GM21786 (cell line): ENCODE measurements around the gene INPP5F.
"Not testable (repeated sequence)": the region's sequence is repeated elsewhere in the genome, so short reads cannot be mapped to it uniquely, and the experiment has no call there.

Experiments used
- ATAC-seq: cut with Tn5 transposase; IDR thresholded peaks from one replicate; pipeline ENCODE4 v1.9.1; 2021; ENCODE audit not compliant: unreplicated experiment

Gene INPP5F

DNA sequence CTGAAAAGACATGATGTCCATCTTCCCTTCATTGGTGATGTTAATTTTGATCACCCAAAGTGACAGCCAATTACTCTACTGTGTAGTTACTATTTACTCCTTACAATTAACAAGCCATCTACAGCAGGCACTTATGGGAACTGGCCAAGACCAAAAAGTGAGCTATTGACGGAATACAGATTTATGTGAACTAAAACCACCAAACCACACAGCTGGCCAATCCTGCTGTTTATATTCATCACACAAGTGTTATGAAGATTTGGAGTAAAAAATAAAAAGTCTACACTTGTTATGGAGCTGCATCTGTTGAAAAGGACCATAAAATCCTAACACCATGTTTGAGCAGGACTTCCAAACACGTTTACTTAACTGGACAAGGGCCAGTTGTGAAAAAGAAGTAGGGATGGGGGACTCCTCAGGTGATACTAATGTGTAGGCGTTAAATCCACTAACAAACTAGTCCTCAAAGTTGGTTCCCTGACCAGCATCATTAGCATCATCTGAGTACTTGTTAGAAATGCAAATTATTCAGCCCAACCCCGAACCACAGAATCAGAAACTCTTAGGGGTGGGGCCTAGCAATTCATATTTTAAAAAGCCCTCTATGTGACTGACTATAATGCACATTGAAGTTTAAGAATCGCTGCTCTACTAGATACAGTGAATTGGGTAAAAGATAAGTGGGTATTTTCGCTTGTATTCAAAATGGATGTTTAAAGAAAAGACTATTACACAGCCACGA, 135.2 kb downstream of the INPP5F start:
- ATAC-seq, result no peak

GRCh38 chr10:119862524-119862923, 136.7 kb downstream of the INPP5F start:
- ATAC-seq, result no peak

DNA sequence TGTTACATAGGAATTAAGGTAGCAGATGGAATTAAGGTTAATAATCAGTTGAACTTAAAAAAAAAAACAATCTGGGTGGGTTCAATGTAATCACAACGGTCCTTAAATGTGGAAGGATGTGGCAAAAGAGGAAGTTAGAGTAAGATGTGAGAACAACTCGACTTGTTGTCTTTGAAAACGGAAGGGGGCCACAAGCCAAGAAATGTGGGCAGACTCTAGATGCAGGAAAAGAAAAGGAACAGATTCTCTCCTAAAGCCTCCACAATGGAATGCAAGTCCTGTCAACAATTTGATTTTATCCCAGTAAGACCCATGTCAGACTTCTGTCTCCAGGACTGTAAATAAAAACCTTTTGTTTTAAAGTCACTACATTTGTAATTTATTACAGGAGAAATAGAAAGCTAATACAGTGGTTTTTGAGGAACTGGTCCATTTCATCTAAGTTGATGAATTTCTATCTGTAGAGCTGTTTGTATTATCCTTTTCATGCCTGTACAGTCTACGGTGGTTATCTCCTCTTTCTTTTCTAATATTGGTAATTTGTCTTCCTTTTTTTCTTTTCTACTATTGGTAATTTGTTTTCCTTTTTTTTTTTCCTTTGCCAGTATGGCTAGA, 138.2 kb downstream of the INPP5F start:
- ATAC-seq, result no peak

DNA sequence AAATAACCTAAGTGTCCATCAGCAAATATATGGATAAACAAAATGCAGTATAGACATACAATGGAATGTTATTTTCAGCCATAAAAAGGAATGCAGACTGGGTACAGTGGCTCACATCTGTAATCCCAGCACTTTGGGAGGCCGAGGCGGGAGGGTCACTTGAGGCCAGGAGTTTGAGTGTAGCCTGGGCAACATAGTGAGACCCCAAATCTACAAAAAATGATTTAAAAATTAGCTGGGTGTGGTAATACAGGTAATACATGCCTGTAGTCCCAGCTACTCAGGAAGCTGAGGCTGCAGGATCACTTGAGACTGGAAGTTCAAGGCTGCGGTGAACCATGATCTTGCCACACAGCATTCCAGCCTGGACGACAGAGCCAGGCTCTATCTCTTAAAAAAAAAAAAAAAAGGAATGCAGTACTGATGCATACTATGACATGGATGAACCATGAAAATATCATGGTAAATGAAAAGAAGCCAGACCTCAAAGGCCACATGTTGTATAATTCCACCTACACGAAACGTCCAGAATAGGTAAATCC, 139.9 kb downstream of the INPP5F start:
- no peak for ATAC-seq

- no peak for ATAC-seq
These were observed 141.5 kb downstream of the INPP5F start for GRCh38 chr10:119867317-119867716.

DNA sequence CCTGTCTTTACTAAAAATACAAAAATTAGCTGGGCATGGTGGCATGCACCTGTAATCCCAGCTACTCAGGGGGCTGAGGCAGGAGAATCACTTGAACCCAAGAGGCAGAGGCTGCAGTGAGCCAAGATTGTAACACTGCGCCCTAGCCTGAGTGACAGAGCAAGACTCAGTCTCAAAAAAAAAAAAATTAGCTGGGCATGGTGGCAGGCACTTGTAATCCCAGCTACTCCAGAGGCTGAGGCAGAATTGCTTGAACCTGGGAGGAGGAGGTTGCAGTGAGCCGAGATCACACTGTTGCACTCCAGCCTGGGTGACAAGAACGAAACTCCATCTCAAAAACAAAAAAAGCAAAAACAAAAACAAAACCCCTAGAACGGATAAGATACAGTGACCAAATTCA, 143.5 kb downstream of the INPP5F start:
- not testable (repeated sequence) for ATAC-seq

GRCh38 chr10:119871881-119872609, 146.2 kb downstream of the INPP5F start:
- ATAC-seq, result peak; percentile 34

GRCh38 chr10:119872610-119872859, 146.7 kb downstream of the INPP5F start, which contains the start of gene MCMBP:
Gene MCMBP (minus strand): TSS chr10:119872843. CDS start chr10:119872584, 259 bp downstream.
- peak; percentile 15 for ATAC-seq

GRCh38 chr10:119872860-119873681, 147.2 kb downstream of the INPP5F start:
- ATAC-seq, result peak; percentile 87

- ATAC-seq, result no peak
These were observed 152.7 kb downstream of the INPP5F start for GRCh38 chr10:119878524-119878923.
